GM12892 (cell line): ENCODE data around the gene HYDIN.

Experiments used
- POLR2A ChIP-seq: IDR thresholded peaks from 2 replicates; pipeline ENCODE4 v1.6.1; 2011; ENCODE audit warnings: low read depth, low read length, control low read depth
- POLR2AphosphoS5 ChIP-seq: IDR thresholded peaks from 2 replicates; pipeline ENCODE4 v1.6.1; 2011; ENCODE audit warnings: low read depth, low read length, control low read depth

DNA sequence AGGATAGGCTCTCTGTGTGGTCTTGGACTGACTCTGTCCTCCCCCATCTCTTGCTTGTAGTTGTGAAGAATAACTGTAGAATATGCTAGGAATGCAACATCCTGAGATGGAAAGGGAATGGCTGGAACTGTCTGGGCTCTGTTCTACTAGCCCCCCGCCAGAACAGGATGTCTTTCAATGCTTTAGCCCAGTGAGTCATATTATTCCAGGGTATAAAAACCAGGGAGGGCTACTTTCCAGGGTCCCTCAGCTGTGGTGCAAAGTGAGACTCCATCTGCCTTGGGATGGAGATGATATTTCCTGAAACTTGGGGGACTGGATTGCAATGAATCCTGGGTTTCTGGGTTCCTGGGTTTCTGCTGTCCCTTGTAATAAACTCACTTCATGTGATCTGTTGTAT lies 32.1 kb downstream of the HYDIN start:
- TF ChIP-seq POLR2A (no peak), POLR2AphosphoS5 (no peak)
